Smooth muscle cell (in vitro differentiated cells): ENCODE data around the gene GPC3. TPM values are rescaled to one million over a fixed set of nuclear protein-coding genes. Genes with fewer than 3 reads are reported as not detected.

Experiments
- DNase-seq: peaks from one replicate; lab custom pipeline; 2025; ENCODE audit not compliant: unreplicated experiment; lab: John Stamatoyannopoulos, UW
- H2AFZ ChIP-seq: fragments of 200-600 bp; sonication (generic); 2 replicates; pipeline ENCODE4 v1.6.0; 2016; ENCODE audit warnings: antibody characterized with exemption, low read depth, mild to moderate bottlenecking
- H3F3A ChIP-seq: fragments of 200-600 bp; sonication (generic); 2 replicates; pipeline ENCODE4 v1.6.0; 2017; ENCODE audit warnings: antibody characterized with exemption, low read depth
- H3K27ac ChIP-seq: fragments of 200-600 bp; sonication (generic); 2 replicates; pipeline ENCODE4 v1.5.1; 2016; ENCODE audit warnings: low read depth, mild to moderate bottlenecking
- H3K27me3 ChIP-seq: fragments of 200-600 bp; sonication (generic); 2 replicates; pipeline ENCODE4 v1.6.1; 2016; ENCODE audit warnings: low read depth, mild to moderate bottlenecking
- H3K36me3 ChIP-seq: fragments of 200-600 bp; sonication (generic); 2 replicates; pipeline ENCODE4 v1.5.1; 2016; ENCODE audit warnings: low read depth
- H3K4me1 ChIP-seq: fragments of 200-600 bp; sonication (generic); 2 replicates; pipeline ENCODE4 v1.5.1; 2016; ENCODE audit warnings: low read depth
- H3K4me2 ChIP-seq: fragments of 200-600 bp; sonication (generic); 2 replicates; pipeline ENCODE4 v1.6.0; 2016; ENCODE audit warnings: mild to moderate bottlenecking
- H3K4me3 ChIP-seq: fragments of 200-600 bp; sonication (generic); 2 replicates; pipeline ENCODE4 v1.5.1; 2016; ENCODE audit warnings: mild to moderate bottlenecking
- H3K79me2 ChIP-seq: fragments of 200-600 bp; sonication (generic); 2 replicates; pipeline ENCODE4 v1.6.0; 2016; ENCODE audit warnings: low read depth, mild to moderate bottlenecking
- H3K9ac ChIP-seq: fragments of 200-600 bp; sonication (generic); 2 replicates; pipeline ENCODE4 v1.6.0; 2016; ENCODE audit warnings: low read depth
- H3K9me3 ChIP-seq: fragments of 200-600 bp; sonication (generic); replicated peaks from 2 replicates; pipeline ENCODE4 v1.5.1; 2016; ENCODE audit warnings: low read depth
- H4K20me1 ChIP-seq: fragments of 200-600 bp; sonication (generic); 2 replicates; pipeline ENCODE4 v1.6.0; 2016; ENCODE audit warnings: low read depth
- CTCF ChIP-seq: fragments of 200-600 bp; sonication (generic); IDR thresholded peaks from 2 replicates; pipeline ENCODE4 v1.5.1; 2017; ENCODE audit warnings: borderline replicate concordance, mild to moderate bottlenecking, antibody characterized with exemption; ENCODE audit not compliant: insufficient read depth, poor library complexity, severe bottlenecking
- WGBS: methylation state at CpG from one replicate; pipeline ENCODE4 v1.1.7; 2016; ENCODE audit warnings: low lambda C conversion rate; 5-methylcytosine and 5-hydroxymethylcytosine counted together
- polyA plus RNA-seq: library from polyadenylated mRNA; unstranded; fragments of >200 nt; fragmentation: Nextera tagmentation; extraction: Ambion mirVana; gene quantifications from 2 replicates; pipeline ENCODE4 v1.2.1, GENCODE V29; 2016
- total RNA-seq: library from RNA; depleted of rRNA; stranded (reverse); fragments of >200 nt; gene quantifications from 2 replicates; pipeline ENCODE4 v1.2.3, GENCODE V29; 2014

Gene GPC3
- total and polyA plus RNA-seq, 2 experiments from 2014 or later = 120 to 191 TPM

- Histone ChIP-seq H3K27ac (no peak overlapping the region), H3K4me1 (no peaks in the 10 kb centered on the region), H3K27me3 (no peaks in the 10 kb centered on the region), H3K4me2 (no peak overlapping the region), H3K9ac (no peak overlapping the region), H3K4me3 (no peak overlapping the region), H3K79me2 (no peaks in the 10 kb centered on the region), H3F3A (no peaks in the 10 kb centered on the region), H3K9me3 (no peaks in the 10 kb centered on the region), H2AFZ (no peak overlapping the region), H4K20me1 (no peaks in the 10 kb centered on the region), H3K36me3 (no peaks in the 10 kb centered on the region)
- TF ChIP-seq CTCF = no peak
- DNase-seq = no peak
Observed at GRCh38 chrX:133561251-133561650, 424.1 kb downstream of the GPC3 start.

- Histone ChIP-seq H3F3A (no peaks in the 10 kb centered on the region), H3K9me3 (no peaks in the 10 kb centered on the region), H3K79me2 (no peaks in the 10 kb centered on the region), H3K36me3 (no peaks in the 10 kb centered on the region), H3K9ac (no peak overlapping the region), H3K27ac (no peak overlapping the region), H3K4me1 (no peaks in the 10 kb centered on the region), H3K4me2 (no peak overlapping the region), H2AFZ (no peak overlapping the region), H3K4me3 (no peak overlapping the region), H3K27me3 (no peaks in the 10 kb centered on the region), H4K20me1 (no peaks in the 10 kb centered on the region)
- no peak for DNase-seq
- 72% methylated on average over 7 of the region's 7 CpGs for WGBS
- TF ChIP-seq CTCF = no peak
Observed at GRCh38 chrX:133559909-133560308, 425.5 kb downstream of the GPC3 start.

GRCh38 chrX:133555782-133556458, 429.5 kb downstream of the GPC3 start:
- Histone ChIP-seq H3F3A (no peaks in the 10 kb centered on the region), H3K9me3 (no peaks in the 10 kb centered on the region), H3K27ac (no peak overlapping the region), H3K79me2 (no peaks in the 10 kb centered on the region), H3K4me2 (no peak overlapping the region), H4K20me1 (no peaks in the 10 kb centered on the region), H3K27me3 (no peaks in the 10 kb centered on the region), H3K4me3 (no peak overlapping the region), H3K36me3 (no peaks in the 10 kb centered on the region), H2AFZ (no peak overlapping the region), H3K9ac (no peak overlapping the region), H3K4me1 (no peaks in the 10 kb centered on the region)
- WGBS = 81% methylated on average over 2 of the region's 2 CpGs
- DNase-seq = no peak
- no peak for TF ChIP-seq CTCF
